ENCODE data around the gene KRTAP21-2.
"Not testable (repeated sequence)": the region's sequence is repeated elsewhere in the genome, so short reads cannot be mapped to it uniquely, and the experiment has no call there.

The KRTAP21-2 gene

GRCh38 chr21:30747159-30747558, at the start of gene KRTAP21-2:
TSS of gene KRTAP21-2 (minus strand) at chr21:30747259. CDS start at chr21:30747202, 57 bp downstream.
- no peak for DNase-seq (ENCODE audit: low read depth, low spot score)

- no peak for DNase-seq (ENCODE audit: low read depth, low spot score)
Measured at GRCh38 chr21:30793581-30794314, 46.7 kb upstream of the KRTAP21-2 start.

- DNase-seq (ENCODE audit: low read depth, low spot score), result no peak
Measured at GRCh38 chr21:30779249-30779648, 32.2 kb upstream of the KRTAP21-2 start.

- DNase-seq (ENCODE audit: low read depth, low spot score), result no peak
Measured at GRCh38 chr21:30769724-30770431, 22.8 kb upstream of the KRTAP21-2 start.

GRCh38 chr21:30760776-30761175, 13.7 kb upstream of the KRTAP21-2 start:
- DNase-seq (ENCODE audit: low read depth, low spot score), result no peak

GRCh38 chr21:30758306-30758705, 11.2 kb upstream of the KRTAP21-2 start:
- no peak for DNase-seq (ENCODE audit: low read depth, low spot score)

GRCh38 chr21:30755328-30755727, 8.3 kb upstream of the KRTAP21-2 start, which contains the start of gene KRTAP21-1:
TSS of gene KRTAP21-1 (minus strand) at chr21:30755428. CDS start at chr21:30755378, 50 bp downstream.
- DNase-seq (ENCODE audit: low read depth, low spot score), result not testable (repeated sequence)

- DNase-seq (ENCODE audit: low read depth, low spot score), result no peak
Measured at GRCh38 chr21:30740462-30740861, 6.6 kb downstream of the KRTAP21-2 start.

- no peak for DNase-seq (ENCODE audit: low read depth, low spot score)
Measured at GRCh38 chr21:30733026-30733425, 14.0 kb downstream of the KRTAP21-2 start.

GRCh38 chr21:30726726-30727125, 20.3 kb downstream of the KRTAP21-2 start:
- DNase-seq (ENCODE audit: low read depth, low spot score), result no peak

- DNase-seq (ENCODE audit: low read depth, low spot score), result no peak
Measured at GRCh38 chr21:30719401-30719800, 27.7 kb downstream of the KRTAP21-2 start.

GRCh38 chr21:30718239-30718909, 28.7 kb downstream of the KRTAP21-2 start, which contains the start of gene KRTAP21-3:
TSS of gene KRTAP21-3 (minus strand) at chr21:30718777. CDS start at chr21:30718759, 18 bp downstream.
- DNase-seq (ENCODE audit: low read depth, low spot score), result no peak

- no peak for DNase-seq (ENCODE audit: low read depth, low spot score)
Measured at GRCh38 chr21:30717105-30717504, 30.0 kb downstream of the KRTAP21-2 start.

- no peak for DNase-seq (ENCODE audit: low read depth, low spot score)
Measured at GRCh38 chr21:30714946-30715345, 32.1 kb downstream of the KRTAP21-2 start.

GRCh38 chr21:30714456-30714855, 32.6 kb downstream of the KRTAP21-2 start:
- DNase-seq (ENCODE audit: low read depth, low spot score), result no peak

- DNase-seq (ENCODE audit: low read depth, low spot score), result no peak
Measured at GRCh38 chr21:30713766-30714165, 33.3 kb downstream of the KRTAP21-2 start.

GRCh38 chr21:30710499-30710898, 36.6 kb downstream of the KRTAP21-2 start:
- DNase-seq (ENCODE audit: low read depth, low spot score), result no peak

GRCh38 chr21:30707409-30707808, 39.6 kb downstream of the KRTAP21-2 start:
- DNase-seq (ENCODE audit: low read depth, low spot score), result no peak
